Astrocyte of the spinal cord (primary cell): ENCODE results near the gene TMEM178A.

Source experiments
- DNase-seq: peaks from one replicate; pipeline ENCODE4 v3.0.0; 2011; ENCODE audit warnings: low read depth, low spot score
- H3K4me3 ChIP-seq: 2 replicates; pipeline ENCODE4 v1.5.1; 2011; ENCODE audit warnings: low read depth, mild to moderate bottlenecking, low read length, moderate library complexity
- in situ Hi-C: cut with HindIII; loops from 2 replicates; pipeline ENCODE4 v1.10.0; 2017; ENCODE audit warnings: low sequenced_read_pairs
- TF ChIP-seq, protein P1 (sequence below): IDR thresholded peaks from 2 replicates; pipeline ENCODE4 v1.5.1; 2012; ENCODE audit warnings: low read depth, mild to moderate bottlenecking, low read length, inconsistent platforms

Gene TMEM178A

DNA sequence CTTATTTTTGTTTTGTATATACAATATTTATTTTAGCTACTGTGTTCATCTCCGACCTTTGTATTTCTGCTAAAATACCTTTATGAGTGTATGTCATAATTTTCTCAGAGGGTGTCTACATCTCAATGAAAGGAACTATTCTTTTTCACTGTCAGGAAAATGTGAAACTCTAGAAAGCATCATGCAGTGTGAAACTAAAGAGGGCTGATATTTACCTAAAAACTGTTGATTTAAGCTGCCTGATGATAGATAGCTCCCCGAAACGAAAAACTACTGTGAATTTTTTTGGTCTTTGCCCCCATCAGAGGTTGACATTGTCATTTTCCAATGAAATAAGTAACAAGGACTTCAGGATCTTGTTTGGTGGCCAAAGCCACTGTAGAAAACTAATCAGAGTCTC lies 38.8 kb downstream of the TMEM178A start:
- H3K4me3 ChIP-seq = no peak overlapping the region
- DNase-seq = no peak
- TF ChIP-seq, protein P1, sequence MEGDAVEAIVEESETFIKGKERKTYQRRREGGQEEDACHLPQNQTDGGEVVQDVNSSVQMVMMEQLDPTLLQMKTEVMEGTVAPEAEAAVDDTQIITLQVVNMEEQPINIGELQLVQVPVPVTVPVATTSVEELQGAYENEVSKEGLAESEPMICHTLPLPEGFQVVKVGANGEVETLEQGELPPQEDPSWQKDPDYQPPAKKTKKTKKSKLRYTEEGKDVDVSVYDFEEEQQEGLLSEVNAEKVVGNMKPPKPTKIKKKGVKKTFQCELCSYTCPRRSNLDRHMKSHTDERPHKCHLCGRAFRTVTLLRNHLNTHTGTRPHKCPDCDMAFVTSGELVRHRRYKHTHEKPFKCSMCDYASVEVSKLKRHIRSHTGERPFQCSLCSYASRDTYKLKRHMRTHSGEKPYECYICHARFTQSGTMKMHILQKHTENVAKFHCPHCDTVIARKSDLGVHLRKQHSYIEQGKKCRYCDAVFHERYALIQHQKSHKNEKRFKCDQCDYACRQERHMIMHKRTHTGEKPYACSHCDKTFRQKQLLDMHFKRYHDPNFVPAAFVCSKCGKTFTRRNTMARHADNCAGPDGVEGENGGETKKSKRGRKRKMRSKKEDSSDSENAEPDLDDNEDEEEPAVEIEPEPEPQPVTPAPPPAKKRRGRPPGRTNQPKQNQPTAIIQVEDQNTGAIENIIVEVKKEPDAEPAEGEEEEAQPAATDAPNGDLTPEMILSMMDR = no peak
- in situ Hi-C loops = no loop called here

DNA sequence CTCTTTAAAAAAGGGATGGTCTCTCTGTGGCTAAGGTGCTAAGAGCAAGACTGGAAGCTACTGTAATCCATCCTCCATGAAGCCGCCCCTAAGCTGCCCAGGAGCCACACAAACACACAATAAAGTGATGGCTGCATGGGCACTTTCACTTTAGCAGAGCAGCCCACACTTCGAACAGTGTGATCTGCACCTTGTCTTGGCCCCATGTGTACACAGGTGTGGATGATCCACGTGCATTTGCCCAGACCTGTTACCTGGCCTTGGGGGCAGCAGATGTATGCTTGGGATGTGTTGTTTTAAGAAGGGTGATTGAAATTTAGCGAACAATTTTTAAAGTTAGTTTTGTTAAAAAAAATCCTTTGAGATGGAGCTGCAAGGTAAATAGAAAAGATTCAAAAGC lies 39.9 kb downstream of the TMEM178A start:
- TF ChIP-seq, protein P1 = no peak
- in situ Hi-C loops = no loop called here
- no peak for DNase-seq
- no peak overlapping the region for H3K4me3 ChIP-seq

DNA sequence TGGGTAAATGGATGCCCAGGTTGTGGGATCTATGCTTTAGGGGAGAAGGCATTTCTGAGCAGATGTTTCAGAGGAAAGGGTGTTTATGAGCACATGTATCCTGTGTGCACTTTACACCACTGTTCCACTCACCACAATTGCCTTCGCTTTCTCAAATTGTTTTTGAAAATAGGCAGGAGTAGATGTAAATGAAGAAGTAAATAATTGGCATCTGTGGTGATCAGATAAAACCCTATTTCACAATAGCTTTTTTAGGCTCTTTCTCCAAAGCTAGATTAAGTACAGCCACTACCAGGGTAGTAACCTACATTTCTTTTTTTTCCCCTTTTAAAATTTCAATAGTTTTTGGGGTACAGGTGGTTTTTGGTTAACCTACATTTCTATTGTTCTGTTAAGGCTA lies 40.6 kb downstream of the TMEM178A start:
- H3K4me3 ChIP-seq = no peak overlapping the region
- TF ChIP-seq, protein P1 = no peak
- in situ Hi-C loops = no loop called here
- no peak for DNase-seq

DNA sequence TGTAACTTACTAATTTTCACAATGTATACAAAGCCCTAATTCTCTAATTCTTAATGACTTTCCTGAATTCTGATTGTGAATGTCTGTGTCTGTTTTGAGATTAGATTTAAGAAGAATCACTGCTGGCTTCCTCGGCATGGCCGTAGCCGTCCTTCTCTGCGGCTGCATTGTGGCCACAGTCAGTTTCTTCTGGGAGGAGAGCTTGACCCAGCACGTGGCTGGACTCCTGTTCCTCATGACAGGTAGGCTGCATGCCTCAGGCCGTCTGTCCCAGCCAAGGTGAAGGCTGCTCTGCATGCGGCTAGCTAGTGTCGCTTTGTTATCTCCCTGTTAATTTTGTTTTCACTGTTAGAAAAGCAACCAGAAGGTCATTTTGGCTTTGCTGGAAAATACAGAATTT lies 41.2 kb downstream of the TMEM178A start:
- in situ Hi-C loops = no loop called here
- no peak for DNase-seq
- TF ChIP-seq, protein P1 = no peak
- no peak overlapping the region for H3K4me3 ChIP-seq

DNA sequence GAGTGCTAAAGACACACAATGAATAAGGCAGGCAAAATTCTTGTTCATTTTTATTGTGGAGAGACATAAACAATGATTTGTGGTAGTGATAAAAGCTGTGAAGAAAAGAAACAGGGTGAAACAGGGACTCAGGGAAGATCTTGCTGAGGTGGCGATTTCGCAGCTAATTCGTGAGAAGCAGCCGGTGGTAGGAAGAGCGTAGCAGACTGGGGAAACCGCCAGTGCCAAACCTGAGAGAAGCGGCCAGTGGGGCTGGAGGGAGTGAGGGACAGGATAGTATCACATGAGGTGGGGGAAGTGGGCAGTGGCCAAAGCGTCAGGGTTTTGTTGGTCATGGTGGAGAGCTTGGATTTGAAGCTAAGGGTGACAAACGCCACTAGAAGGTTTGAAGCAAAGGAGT lies 42.3 kb downstream of the TMEM178A start:
- no peak for DNase-seq
- TF ChIP-seq, protein P1 = no peak
- in situ Hi-C loops = no loop called here
- H3K4me3 ChIP-seq = no peak overlapping the region

DNA sequence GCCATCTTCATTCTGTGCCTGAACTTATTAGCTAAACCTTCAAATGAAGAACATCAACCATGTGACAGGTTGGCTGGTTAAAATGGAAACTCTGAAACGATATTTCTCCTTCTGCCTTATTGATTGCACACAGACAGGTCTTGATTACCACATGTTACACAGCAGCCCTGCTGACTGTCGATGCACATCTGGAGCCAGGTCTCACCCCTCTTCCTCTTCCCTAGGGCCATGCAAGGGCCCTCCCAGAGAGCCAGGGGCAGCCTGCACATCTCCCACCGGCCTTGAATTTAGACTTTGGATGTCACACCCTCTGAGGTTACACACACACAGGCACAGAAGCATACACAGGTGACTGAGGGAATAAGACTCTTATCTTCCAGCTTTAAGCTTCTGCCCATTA lies 45.1 kb downstream of the TMEM178A start:
- H3K4me3 ChIP-seq = no peak overlapping the region
- in situ Hi-C loops = no loop called here
- TF ChIP-seq, protein P1 = no peak
- no peak for DNase-seq

DNA sequence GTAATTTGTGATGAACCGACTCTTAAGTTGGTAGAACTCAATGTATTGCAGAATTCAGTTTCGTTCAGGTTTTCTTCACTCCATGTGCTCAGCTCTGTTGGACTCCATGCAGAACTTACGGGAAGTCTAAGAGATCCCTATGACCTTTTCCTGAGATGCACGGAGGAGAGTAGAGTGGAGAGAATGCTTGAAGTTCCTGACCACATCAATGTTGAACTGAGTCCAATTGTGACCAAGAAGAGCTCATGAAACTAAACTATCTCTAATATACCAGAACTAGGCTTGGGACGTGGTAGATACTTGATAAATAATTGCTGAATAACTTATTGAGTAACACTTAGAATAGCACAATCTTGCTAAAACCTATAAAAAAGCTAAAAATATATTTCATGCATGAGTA lies 47.2 kb downstream of the TMEM178A start:
- no peak for DNase-seq
- no peak overlapping the region for H3K4me3 ChIP-seq
- TF ChIP-seq, protein P1 = no peak
- in situ Hi-C loops = no loop called here
